K562 (cell line): ENCODE data around the gene SLC25A20. TPM values are rescaled to one million over a fixed set of nuclear protein-coding genes. Genes with fewer than 3 reads are reported as not detected.

Experiments used
- EGR1 ChIP-seq: fragments of 450-650 bp; conservative IDR thresholded peaks from 2 replicates; pipeline ENCODE4 v1.6.1; 2017; ENCODE audit warnings: mild to moderate bottlenecking
- HDAC3 ChIP-seq: fragments of 450-650 bp; IDR thresholded peaks from 2 replicates; pipeline ENCODE4 v1.6.1; 2018; ENCODE audit warnings: borderline replicate concordance, mild to moderate bottlenecking, moderate library complexity; ENCODE audit not compliant: partially characterized antibody
- PPARD ChIP-seq: fragments of 250-450 bp; sonication (Bioruptor Pico); IDR thresholded peaks from 2 replicates; pipeline ENCODE4 v1.8.0; 2022; ENCODE audit warnings: inconsistent platforms, mild to moderate bottlenecking, moderate library complexity
- RBBP5 ChIP-seq: fragments of 200-600 bp; sonication (generic); IDR thresholded peaks from 2 replicates; pipeline ENCODE4 v1.6.1; 2012; ENCODE audit warnings: borderline replicate concordance, mild to moderate bottlenecking, low read length, control low read depth, inconsistent platforms; ENCODE audit not compliant: insufficient read depth, poor library complexity, severe bottlenecking
- TAL1 ChIP-seq: fragments of 450-650 bp; IDR thresholded peaks from 2 replicates; pipeline ENCODE4 v1.6.1; 2016; ENCODE audit warnings: mild to moderate bottlenecking
- polyA plus RNA-seq, 8 experiments: library from polyadenylated mRNA; depleted of rRNA in 4 of 8; stranded (reverse) in 5 of 8; unstranded in 3 of 8; fragments of >200 nt; fragmentation: Nextera tagmentation in 2 of 8; fragmentation: Illumina TruSeq in 1 of 8; extraction: Ambion mirVana in 2 of 8; extraction: Trizol in 1 of 8; gene quantifications; 2 replicates each; pipeline versions ENCODE4 v1.2.1 to v1.2.3, GENCODE V29; 2011 to 2014; ENCODE audit warnings: inconsistent platforms in 1 of 8, missing spikeins in 1 of 8
- total RNA-seq, 7 experiments: library from RNA; depleted of rRNA in 6 of 7; stranded (reverse); fragments of >200 nt in 6 of 7; fragmentation: Illumina TruSeq in 2 of 7; extraction: Trizol in 2 of 7; gene quantifications; 2 replicates each; pipeline versions ENCODE4 v1.2.1 to v1.2.3, GENCODE V29; 2011 to 2021; ENCODE audit warnings: low replicate concordance in 1 of 7
- TF ChIP-seq, protein P1 (sequence below), 2 experiments: fragments of 450-650 bp in 1 of 2; sonication (generic) in 1 of 2; formaldehyde crosslinking in 1 of 2; IDR thresholded peaks; 2 replicates each; pipeline versions ENCODE4 v1.7.1 to v1.9.0; 2016 to 2022; ENCODE audit warnings: inconsistent platforms in 1 of 2, mild to moderate bottlenecking in 1 of 2, missing genetic modification reagents in 1 of 2

The SLC25A20 gene
- total and polyA plus RNA-seq, 9 of the 15 experiments (the other 6 are each of a cell fraction or from before 2014, with no cell fraction given) = 14.3 to 48.1 (median 21.6) TPM

DNA sequence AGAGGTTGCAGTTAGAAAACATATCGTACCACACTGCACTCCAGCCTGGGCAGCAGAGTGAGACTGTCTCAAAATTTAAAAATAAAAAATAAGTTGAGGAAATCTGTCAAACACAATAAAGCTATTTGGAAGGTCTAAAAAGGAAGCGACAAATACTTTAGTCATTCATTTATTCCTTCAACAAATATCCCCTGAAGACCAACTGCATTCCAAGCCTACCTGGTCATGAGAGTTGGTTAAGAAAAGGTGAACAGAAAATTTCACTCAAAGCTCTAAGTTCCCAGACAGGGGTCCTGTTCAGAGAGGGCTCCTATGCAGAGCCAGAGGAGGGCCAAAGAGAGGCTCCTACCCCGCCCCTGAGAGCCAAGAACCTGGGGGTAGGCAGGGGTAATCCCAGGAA is 35.6 kb downstream of the SLC25A20 start (continued):
- TF ChIP-seq PPARD (no peak), RBBP5 (no peak), TAL1 (no peak), HDAC3 (no peak), EGR1 (no peak)
- TF ChIP-seq, protein P1, sequence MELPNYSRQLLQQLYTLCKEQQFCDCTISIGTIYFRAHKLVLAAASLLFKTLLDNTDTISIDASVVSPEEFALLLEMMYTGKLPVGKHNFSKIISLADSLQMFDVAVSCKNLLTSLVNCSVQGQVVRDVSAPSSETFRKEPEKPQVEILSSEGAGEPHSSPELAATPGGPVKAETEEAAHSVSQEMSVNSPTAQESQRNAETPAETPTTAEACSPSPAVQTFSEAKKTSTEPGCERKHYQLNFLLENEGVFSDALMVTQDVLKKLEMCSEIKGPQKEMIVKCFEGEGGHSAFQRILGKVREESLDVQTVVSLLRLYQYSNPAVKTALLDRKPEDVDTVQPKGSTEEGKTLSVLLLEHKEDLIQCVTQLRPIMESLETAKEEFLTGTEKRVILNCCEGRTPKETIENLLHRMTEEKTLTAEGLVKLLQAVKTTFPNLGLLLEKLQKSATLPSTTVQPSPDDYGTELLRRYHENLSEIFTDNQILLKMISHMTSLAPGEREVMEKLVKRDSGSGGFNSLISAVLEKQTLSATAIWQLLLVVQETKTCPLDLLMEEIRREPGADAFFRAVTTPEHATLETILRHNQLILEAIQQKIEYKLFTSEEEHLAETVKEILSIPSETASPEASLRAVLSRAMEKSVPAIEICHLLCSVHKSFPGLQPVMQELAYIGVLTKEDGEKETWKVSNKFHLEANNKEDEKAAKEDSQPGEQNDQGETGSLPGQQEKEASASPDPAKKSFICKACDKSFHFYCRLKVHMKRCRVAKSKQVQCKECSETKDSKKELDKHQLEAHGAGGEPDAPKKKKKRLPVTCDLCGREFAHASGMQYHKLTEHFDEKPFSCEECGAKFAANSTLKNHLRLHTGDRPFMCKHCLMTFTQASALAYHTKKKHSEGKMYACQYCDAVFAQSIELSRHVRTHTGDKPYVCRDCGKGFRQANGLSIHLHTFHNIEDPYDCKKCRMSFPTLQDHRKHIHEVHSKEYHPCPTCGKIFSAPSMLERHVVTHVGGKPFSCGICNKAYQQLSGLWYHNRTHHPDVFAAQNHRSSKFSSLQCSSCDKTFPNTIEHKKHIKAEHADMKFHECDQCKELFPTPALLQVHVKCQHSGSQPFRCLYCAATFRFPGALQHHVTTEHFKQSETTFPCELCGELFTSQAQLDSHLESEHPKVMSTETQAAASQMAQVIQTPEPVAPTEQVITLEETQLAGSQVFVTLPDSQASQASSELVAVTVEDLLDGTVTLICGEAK (IDR thresholded peaks at IDR 0.05) = no peak
- TF ChIP-seq, protein P1 (CRISPR knock-in tag; IDR thresholded peaks at IDR 0.05) = no peak
